SU-DHL-6 (cell line): ENCODE data around the gene RGS6.

ENCODE experiments used
- H2AFZ ChIP-seq: fragments of 200-600 bp; sonication (generic); 2 replicates; pipeline ENCODE4 v1.6.1; 2014; ENCODE audit warnings: low read depth, mild to moderate bottlenecking, moderate library complexity, mixed read lengths, antibody characterized with exemption, low read length; ENCODE audit not compliant: severe bottlenecking
- H3F3A ChIP-seq: fragments of 200-600 bp; shearing (Covaris generic); 2 replicates; pipeline ENCODE4 v1.6.0; 2016; ENCODE audit warnings: antibody characterized with exemption, mild to moderate bottlenecking; ENCODE audit not compliant: insufficient read depth
- H3K27ac ChIP-seq: fragments of 200-600 bp; sonication (generic); 2 replicates; pipeline ENCODE4 v1.5.1; 2016; ENCODE audit warnings: low read depth, mild to moderate bottlenecking, low read length, moderate library complexity, mixed read lengths
- H3K27me3 ChIP-seq: fragments of 200-600 bp; sonication (generic), shearing (Covaris generic); 2 replicates; pipeline ENCODE4 v1.6.0; 2014; ENCODE audit warnings: mild to moderate bottlenecking, low read length
- H3K36me3 ChIP-seq: fragments of 200-600 bp; sonication (generic); 2 replicates; pipeline ENCODE4 v1.6.1; 2014; ENCODE audit warnings: mild to moderate bottlenecking, low read length, mixed read lengths
- H3K4me2 ChIP-seq: fragments of 300-600, 200-600 bp; shearing (Covaris generic), sonication (generic); 2 replicates; pipeline ENCODE4 v1.6.0; 2014; ENCODE audit warnings: low read length, low read depth, mild to moderate bottlenecking; ENCODE audit not compliant: poor library complexity, severe bottlenecking
- H3K4me3 ChIP-seq: fragments of 200-600 bp; sonication (generic); 2 replicates; pipeline ENCODE4 v1.5.1; 2014; ENCODE audit warnings: antibody characterized with exemption, low read length, mild to moderate bottlenecking, mixed read lengths; ENCODE audit not compliant: insufficient read depth, poor library complexity, severe bottlenecking
- H3K79me2 ChIP-seq: fragments of 200-600 bp; sonication (generic); 2 replicates; pipeline ENCODE4 v1.6.1; 2014; ENCODE audit warnings: mild to moderate bottlenecking, low read length, moderate library complexity; ENCODE audit not compliant: insufficient read depth
- H3K9ac ChIP-seq: fragments of 200-600 bp; sonication (generic); 2 replicates; pipeline ENCODE4 v1.7.0; 2014; ENCODE audit warnings: mild to moderate bottlenecking, low read length
- H3K9me2 ChIP-seq: fragments of 200-600 bp; sonication (generic); replicated peaks from 2 replicates; pipeline ENCODE4 v1.6.1; 2014; ENCODE audit warnings: low read length; ENCODE audit not compliant: insufficient read depth
- H3K9me3 ChIP-seq: fragments of 200-600 bp; sonication (generic); 2 replicates; pipeline ENCODE4 v1.6.1; 2014; ENCODE audit warnings: low read length, mixed read lengths; ENCODE audit not compliant: insufficient read depth
- H4K20me1 ChIP-seq: fragments of 200-600 bp; sonication (generic); 2 replicates; pipeline ENCODE4 v1.6.1; 2014; ENCODE audit warnings: low read depth, mild to moderate bottlenecking, antibody characterized with exemption, low read length, moderate library complexity, mixed read lengths
- EZH2phosphoT487 ChIP-seq: fragments of 200-600 bp; sonication (generic), shearing (Covaris generic); conservative IDR thresholded peaks from 2 replicates; pipeline ENCODE4 v1.6.1; 2018; ENCODE audit warnings: mild to moderate bottlenecking, antibody characterized with exemption, low read length, moderate library complexity, mixed read lengths
- TF ChIP-seq, protein P1 (sequence below): fragments of 200-600 bp; sonication (generic); IDR thresholded peaks from one replicate; pipeline ENCODE4 v1.5.1; 2017; ENCODE audit warnings: antibody characterized with exemption, mild to moderate bottlenecking, low read length, moderate library complexity; ENCODE audit not compliant: insufficient read depth, poor library complexity, severe bottlenecking

RGS6 gene

GRCh38 chr14:72254937-72255472, 322.8 kb downstream of the RGS6 start:
- no peaks in the 10 kb centered on the region for H3K79me2 ChIP-seq
- no peak overlapping the region for H3K4me2 ChIP-seq
- H3K27me3 ChIP-seq = no peaks in the 10 kb centered on the region
- no peaks in the 10 kb centered on the region for H3K9me2 ChIP-seq
- H3K4me3 ChIP-seq = no peak overlapping the region
- no peaks in the 10 kb centered on the region for H3K36me3 ChIP-seq
- no peaks in the 10 kb centered on the region for H4K20me1 ChIP-seq
- no peaks in the 10 kb centered on the region for H3F3A ChIP-seq
- no peak for TF ChIP-seq EZH2phosphoT487
- TF ChIP-seq, protein P1, sequence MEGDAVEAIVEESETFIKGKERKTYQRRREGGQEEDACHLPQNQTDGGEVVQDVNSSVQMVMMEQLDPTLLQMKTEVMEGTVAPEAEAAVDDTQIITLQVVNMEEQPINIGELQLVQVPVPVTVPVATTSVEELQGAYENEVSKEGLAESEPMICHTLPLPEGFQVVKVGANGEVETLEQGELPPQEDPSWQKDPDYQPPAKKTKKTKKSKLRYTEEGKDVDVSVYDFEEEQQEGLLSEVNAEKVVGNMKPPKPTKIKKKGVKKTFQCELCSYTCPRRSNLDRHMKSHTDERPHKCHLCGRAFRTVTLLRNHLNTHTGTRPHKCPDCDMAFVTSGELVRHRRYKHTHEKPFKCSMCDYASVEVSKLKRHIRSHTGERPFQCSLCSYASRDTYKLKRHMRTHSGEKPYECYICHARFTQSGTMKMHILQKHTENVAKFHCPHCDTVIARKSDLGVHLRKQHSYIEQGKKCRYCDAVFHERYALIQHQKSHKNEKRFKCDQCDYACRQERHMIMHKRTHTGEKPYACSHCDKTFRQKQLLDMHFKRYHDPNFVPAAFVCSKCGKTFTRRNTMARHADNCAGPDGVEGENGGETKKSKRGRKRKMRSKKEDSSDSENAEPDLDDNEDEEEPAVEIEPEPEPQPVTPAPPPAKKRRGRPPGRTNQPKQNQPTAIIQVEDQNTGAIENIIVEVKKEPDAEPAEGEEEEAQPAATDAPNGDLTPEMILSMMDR = no peak
- no peak overlapping the region for H2AFZ ChIP-seq
- no peaks in the 10 kb centered on the region for H3K9me3 ChIP-seq
- no peak overlapping the region for H3K9ac ChIP-seq
- no peak overlapping the region for H3K27ac ChIP-seq

DNA sequence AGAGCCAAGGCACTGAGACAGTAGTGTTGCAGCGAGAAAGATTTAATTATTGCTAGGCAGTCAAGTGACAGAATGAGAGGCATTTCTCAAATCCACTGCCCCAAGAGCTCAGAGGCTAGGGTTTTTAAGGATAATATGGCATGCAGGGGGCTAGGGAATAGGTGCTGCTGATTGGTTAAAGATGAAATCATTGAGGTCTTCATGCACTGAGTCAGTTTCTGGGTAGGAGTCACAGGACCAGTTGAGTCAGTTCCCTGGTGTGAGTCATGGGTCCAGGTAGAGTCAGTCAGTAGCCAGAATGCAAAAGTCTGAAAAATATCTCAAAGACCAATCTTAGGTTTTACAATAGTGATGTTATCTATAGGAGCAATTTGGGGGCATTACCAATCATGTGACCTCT, 323.8 kb downstream of the RGS6 start:
- Histone ChIP-seq H3F3A (no peaks in the 10 kb centered on the region), H3K4me2 (no peak overlapping the region), H3K9me3 (no peaks in the 10 kb centered on the region), H3K27ac (no peak overlapping the region), H3K9ac (no peak overlapping the region), H3K9me2 (no peaks in the 10 kb centered on the region), H3K79me2 (no peaks in the 10 kb centered on the region), H2AFZ (no peak overlapping the region), H3K4me3 (no peak overlapping the region), H3K27me3 (no peaks in the 10 kb centered on the region), H3K36me3 (no peaks in the 10 kb centered on the region), H4K20me1 (no peaks in the 10 kb centered on the region)
- no peak for TF ChIP-seq EZH2phosphoT487
- TF ChIP-seq, protein P1 = no peak

- Histone ChIP-seq H3K9me3 (no peaks in the 10 kb centered on the region), H2AFZ (no peak overlapping the region), H3K27me3 (no peaks in the 10 kb centered on the region), H3F3A (no peaks in the 10 kb centered on the region), H3K4me2 (no peak overlapping the region), H3K9ac (no peak overlapping the region), H3K4me3 (no peak overlapping the region), H3K27ac (no peak overlapping the region), H3K79me2 (no peaks in the 10 kb centered on the region), H3K36me3 (no peaks in the 10 kb centered on the region), H4K20me1 (no peaks in the 10 kb centered on the region), H3K9me2 (no peaks in the 10 kb centered on the region)
- TF ChIP-seq, protein P1 = no peak
- TF ChIP-seq EZH2phosphoT487 = no peak
Observed at GRCh38 chr14:72261068-72261467, 328.8 kb downstream of the RGS6 start.
